GM21528 (cell line): Measurements from ENCODE around the gene TNFAIP8.

ENCODE experiments used
- ATAC-seq: cut with Tn5 transposase; IDR thresholded peaks from one replicate; pipeline ENCODE4 v1.9.1; 2021; ENCODE audit warnings: mild to moderate bottlenecking, moderate library complexity; ENCODE audit not compliant: unreplicated experiment, low FRiP score

TNFAIP8 gene

DNA sequence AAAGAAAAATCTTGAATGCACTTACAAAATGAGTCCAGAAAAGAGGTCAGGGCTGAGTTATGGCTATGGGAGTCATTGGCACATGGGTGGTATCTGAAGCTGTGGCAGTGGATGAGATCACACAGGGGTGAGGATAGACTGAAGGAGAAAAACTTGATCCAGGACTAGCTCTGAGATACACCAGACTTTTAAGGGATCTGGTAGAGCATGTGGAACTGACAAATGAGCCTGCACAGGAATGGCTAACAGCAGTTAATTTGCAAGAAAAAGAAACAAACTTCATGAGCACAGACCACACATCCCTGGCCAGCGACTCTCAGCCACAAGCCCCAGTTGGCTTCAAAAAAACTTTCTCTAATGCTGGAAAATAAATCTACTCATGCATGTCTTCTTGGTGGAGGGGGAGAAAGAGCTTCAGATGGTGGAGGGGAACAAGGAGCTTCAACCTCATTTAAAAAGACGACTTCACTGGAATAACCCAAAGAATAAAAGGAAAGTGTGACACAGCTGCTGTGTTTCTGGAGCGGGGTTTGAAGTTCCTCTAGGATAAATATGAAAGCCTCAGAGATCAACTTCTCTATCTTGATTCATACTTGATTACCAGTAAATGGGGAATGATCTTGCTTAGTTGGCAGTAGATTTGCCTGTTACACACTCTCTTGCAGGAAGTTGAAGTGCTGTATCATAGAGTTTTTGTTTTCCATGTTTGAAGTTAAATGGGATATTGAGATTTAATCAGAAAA is 33.6 kb downstream of the TNFAIP8 start:
- ATAC-seq: no peak

DNA sequence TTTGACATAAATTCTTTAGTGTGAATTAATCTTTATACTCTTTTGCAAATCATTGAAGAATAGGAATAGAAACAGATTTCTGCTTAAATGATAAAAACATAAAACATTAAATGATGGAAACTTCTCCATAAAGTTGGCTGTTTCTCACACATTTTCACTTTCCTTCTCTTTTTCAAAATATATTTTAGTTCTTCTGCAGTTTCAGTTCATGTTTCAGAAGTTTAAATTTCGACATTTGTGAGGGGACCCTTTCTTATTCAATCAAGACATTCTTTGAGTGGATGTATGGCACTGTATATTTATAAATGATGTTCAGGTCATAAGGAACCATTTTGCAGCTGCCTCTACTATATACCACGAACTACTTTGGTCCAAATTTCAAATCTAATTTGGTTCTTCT is 34.6 kb downstream of the TNFAIP8 start:
- ATAC-seq: no peak

GRCh38 chr5:119393201-119393691 is 37.4 kb downstream of the TNFAIP8 start:
- ATAC-seq: no peak

GRCh38 chr5:119393746-119394145 is 37.9 kb downstream of the TNFAIP8 start:
- ATAC-seq: no peak

- peak; percentile 57 for ATAC-seq
These were observed 39.4 kb downstream of the TNFAIP8 start for GRCh38 chr5:119395080-119395836.

- ATAC-seq: no peak
These were observed 40.3 kb downstream of the TNFAIP8 start for GRCh38 chr5:119396030-119396664.

DNA sequence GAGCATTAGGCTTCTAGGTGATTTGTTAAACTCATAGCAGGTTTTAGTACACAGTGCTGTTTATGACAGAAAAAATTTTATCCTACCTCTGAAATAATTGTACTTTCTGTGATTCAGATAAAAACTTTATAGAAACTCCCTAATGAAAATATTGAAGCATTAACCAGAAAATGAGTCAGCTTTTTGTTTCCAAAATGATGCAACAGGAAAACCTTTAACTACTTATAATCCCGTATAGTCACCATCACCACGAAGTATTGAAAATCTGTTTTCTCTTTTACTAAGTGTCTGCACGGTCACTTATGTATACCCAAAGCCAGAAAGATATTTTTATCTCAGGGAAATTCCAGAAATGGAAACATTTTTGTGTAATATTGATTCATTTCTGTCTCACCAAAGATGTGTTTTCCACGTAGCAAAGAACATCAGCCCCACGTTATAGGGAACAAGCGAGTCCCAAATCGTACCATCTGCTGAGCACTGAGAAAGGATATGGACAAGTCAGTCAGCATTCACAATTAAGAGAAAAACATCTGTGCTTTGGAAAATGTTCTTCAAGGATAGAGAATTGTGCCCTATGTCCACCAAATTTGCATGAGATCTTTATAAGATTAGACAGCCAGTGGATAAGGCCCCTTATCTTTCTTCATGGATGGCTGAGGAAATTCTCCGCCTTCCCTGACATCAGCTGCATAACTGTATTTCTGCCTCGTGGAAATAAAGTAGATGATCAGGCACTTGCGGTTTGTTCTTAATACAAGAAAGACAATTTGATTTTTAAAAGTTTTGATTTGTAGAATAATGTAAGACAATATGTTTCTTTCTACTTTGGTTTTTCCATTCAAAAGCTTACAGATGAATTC is 41.9 kb downstream of the TNFAIP8 start:
- peak; percentile 44 for ATAC-seq

GRCh38 chr5:119398727-119399466 is 43.1 kb downstream of the TNFAIP8 start:
- no peak for ATAC-seq

DNA sequence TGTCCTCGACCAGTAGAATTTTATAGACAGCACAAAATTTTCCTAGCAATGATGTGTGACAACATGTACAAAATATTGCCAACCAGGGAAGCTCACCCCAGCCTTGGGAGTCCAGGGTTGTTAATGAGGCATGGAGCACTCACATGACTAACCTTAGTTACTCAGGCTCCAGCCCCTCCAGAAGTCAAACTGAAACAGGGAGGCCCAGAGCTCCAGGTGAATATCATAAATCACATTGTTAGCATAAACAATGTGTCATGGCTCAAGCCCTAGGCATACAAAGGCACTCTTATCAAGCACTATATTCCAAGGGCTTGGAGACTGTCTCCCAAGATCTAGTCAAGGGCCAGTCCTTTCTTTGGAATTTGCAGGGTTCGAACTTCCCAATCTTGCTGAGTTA is 44.4 kb downstream of the TNFAIP8 start:
- no peak for ATAC-seq

GRCh38 chr5:119402081-119402480 is 46.3 kb downstream of the TNFAIP8 start:
- ATAC-seq: no peak

DNA sequence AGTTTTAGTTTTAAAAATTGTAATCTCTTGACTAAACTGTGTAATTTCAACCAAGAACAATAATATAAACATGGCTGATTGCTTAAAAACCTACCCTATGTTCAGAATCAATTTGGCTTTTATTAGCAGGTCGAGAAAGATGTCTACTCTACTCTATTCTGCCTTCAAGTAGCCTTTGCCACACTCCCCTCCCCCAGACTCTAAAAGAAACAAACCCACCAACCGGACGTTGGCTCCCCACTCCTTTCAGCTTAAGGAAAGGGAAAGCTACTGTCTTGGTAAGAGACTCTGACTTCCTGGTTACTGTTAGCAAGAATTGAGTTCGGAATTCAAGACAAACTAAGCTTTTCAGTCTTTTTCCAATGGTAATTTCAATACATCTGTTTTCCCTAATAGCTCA is 46.7 kb downstream of the TNFAIP8 start:
- no peak for ATAC-seq

- ATAC-seq: no peak
These were observed 48.2 kb downstream of the TNFAIP8 start for GRCh38 chr5:119404033-119404432.

- ATAC-seq: no peak
These were observed 49.6 kb downstream of the TNFAIP8 start for GRCh38 chr5:119405419-119405818.

DNA sequence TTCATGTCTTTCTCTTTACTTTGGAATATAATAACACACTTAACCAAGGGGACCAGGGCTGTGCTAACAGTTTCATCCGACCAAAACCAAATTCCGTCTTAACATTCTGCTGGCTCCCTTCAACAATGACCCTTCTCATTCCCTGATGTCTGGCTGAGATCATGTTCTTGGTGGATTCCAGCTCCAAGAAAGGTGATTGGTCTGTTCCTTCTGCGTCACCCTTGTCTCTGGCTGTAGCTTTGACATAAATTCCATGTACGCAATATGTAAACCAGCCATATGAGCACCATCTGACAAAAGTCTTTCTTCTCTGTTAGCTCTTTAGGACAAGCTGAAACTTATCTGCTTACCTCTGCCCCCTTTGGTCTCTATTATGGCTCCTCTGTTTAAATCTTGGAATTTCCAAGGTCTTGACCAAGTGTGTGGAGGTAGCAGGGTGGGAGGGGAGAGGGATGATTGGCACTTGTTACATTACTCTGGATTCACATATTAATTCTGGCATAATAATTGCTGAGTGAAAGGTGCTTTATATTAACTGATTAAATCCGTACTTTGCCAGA is 50.8 kb downstream of the TNFAIP8 start:
- no peak for ATAC-seq

- ATAC-seq: no peak
These were observed 53.5 kb downstream of the TNFAIP8 start for GRCh38 chr5:119409235-119409815.

DNA sequence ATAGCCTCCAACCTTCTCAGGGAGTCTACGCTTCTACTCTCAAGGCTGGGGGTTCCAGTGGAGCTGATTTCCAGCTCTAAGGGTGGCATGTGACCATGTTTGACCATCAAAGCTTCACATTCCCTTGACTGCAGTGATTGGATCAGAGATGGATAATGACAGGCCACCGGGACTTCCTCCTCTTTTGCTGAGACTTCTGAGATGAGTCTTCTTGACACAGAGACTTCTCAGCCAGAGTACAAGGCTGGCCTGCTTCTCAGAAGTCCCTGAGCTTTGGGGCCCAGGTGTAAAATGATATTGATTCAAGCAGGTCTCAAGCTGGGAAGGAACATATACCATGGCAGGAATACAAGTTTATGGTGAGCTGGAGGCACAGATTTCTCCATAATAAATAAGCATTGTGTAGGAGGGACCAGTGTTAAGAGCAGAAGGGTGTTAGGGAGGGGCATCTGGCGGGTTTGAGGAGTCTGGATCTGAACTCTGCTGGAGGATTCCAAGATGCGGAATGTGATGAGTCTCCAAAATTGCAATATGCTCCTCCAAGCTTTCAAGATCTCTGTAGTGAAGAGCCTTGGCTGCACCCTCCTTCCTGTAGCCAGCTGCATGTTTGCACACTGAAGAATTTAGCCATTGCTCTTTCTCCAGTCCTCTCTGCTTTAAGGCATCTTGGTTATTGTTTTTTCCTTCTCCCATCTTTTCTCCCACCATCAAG is 54.8 kb downstream of the TNFAIP8 start:
- peak; percentile 43 for ATAC-seq

GRCh38 chr5:119411361-119412278 is 55.8 kb downstream of the TNFAIP8 start:
- peak; percentile 71 for ATAC-seq
